ENCODE results near the gene POTEI.
"Not testable (repeated sequence)": the region's sequence is repeated elsewhere in the genome, so short reads cannot be mapped to it uniquely, and the experiment has no call there.

POTEI gene

DNA sequence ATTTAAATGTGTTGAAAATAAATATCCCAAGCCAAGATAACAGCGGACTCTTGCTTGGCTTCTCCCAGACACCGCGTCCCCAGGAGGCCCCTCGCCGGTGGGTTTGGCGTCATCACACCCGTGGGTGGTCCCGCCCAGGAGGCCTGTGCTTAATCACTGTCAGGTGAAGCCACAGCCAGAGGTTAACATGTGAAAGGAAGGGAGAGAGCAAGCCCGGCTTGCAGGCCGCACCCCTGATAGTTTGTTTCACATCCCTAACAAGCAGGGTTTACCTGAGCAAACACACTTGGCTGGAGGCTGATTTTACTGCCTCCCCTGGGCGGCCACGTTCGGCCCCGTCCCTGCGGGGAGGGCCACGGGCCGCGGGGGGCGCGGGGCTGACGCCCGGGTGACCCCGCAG is 13.3 kb upstream of the POTEI start:
- not testable (repeated sequence) for H3K36me3 Mint-ChIP-seq; H3K4me3 Mint-ChIP-seq; H3K27ac Mint-ChIP-seq; ATAC-seq (ENCODE audit: low read depth); H3K27me3 Mint-ChIP-seq; H3K9me3 Mint-ChIP-seq; DNase-seq (ENCODE audit: low spot score in 2 of 2); H3K4me1 Mint-ChIP-seq

DNA sequence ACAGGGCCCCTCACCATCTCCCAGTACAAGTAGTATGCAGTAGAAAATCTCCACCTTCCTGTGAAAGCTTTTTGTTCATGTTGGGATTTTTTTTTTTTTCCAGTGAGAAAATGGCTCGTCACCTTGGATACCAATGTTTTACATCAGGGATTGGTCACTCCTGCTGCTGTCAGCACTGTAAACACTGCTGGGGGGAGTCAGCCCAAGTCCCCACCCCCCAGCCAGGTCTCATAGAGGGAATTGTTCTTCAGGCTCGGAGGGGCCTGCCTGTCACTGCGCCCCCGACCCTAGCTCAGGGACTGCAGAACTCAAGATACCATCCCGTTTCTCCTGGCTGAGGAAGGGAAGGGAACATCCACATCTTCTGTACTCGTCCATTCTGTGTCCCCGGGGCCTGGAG is 11.9 kb upstream of the POTEI start, which contains the start of gene CFC1B:
Gene CFC1B, plus strand, starts transcription at position 231 of the 400 bp plus-strand sequence. CDS start 263 bp downstream, outside the sequence.
- not testable (repeated sequence) for H3K27me3 Mint-ChIP-seq; H3K36me3 Mint-ChIP-seq; H3K27ac Mint-ChIP-seq; H3K4me3 Mint-ChIP-seq; ATAC-seq (ENCODE audit: low read depth); DNase-seq (ENCODE audit: low spot score in 2 of 2); H3K9me3 Mint-ChIP-seq; H3K4me1 Mint-ChIP-seq

DNA sequence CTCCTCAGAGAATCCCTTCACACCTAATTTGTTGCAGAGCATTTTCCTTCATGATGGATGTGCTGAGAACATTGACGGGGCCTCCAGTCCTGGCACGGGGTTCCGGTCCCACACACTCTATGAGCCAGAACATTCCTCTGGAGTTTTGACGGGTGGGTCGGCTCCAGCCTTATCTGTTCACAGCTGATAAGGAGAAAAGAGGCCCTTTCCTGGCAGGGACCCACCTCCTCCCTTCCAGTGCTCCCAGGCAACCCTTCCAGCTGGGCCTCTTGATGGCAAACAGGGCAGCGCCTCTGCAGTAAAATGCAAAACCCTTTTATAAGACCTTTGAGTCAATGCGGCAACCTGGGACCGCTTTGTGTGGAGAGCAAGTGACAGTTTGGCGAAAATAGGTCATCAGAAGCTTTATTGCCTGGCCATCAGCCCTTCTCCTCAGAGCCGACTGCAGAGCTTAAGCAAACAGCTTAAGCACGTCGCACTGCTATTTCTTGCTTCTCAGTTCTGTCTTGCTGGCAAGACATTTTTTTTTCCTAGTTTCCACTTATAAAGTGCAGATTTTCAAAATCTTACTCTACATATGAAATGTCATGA is 9.5 kb upstream of the POTEI start:
- H3K27ac Mint-ChIP-seq; H3K4me1 Mint-ChIP-seq; H3K9me3 Mint-ChIP-seq; DNase-seq (ENCODE audit: low spot score in 2 of 2); H3K36me3 Mint-ChIP-seq; H3K27me3 Mint-ChIP-seq; H3K4me3 Mint-ChIP-seq; ATAC-seq (ENCODE audit: low read depth): not testable (repeated sequence)

GRCh38 chr2:130511747-130512451 is 2.8 kb upstream of the POTEI start:
- not testable (repeated sequence) for H3K27ac Mint-ChIP-seq; H3K9me3 Mint-ChIP-seq; DNase-seq (ENCODE audit: low spot score in 2 of 2); H3K4me1 Mint-ChIP-seq; H3K36me3 Mint-ChIP-seq; H3K4me3 Mint-ChIP-seq; ATAC-seq (ENCODE audit: low read depth); H3K27me3 Mint-ChIP-seq

DNA sequence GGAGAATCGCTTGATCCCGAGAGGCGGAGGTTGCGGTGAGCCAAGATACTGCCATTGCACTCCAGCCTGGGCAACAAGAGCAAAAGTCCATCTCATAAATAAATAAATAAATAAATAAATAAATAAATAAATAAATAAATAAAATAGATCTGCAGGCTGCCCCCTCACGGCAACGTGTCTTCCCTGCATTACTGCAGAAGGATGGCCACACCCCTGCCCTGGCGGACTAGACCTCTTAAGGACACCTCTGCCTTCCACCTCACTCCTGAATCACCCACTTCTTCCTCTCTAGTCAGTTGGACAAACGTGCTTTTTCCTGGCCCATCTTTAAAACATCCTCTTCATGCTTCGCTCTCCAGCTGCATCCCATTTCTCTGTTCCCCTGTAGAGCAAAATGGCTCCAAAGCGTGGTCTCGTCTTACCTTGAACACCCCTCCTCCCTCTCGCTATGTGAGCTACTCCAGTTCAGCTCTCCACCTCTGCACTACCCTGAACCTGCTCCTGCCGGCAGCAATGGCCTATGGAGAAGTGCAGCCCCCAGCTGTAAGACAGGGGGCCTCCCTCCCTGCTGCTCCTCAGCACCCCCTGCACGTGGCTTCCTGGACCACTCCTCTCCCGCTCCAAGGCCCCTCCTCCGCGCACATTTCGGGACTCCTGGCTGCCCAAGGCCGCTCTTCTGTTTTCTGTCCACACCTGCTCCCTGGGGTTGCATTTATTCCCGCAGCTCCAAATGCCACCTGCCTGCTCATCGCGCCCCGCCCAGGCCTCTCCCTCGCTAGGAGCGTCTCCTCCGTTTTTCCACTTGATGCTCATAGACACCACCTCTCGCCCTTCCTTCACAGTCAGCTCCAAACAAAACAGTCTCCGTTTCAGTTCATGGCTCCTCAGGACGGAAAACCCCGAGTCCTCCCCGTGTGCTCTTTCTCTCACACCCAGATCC is 1.9 kb upstream of the POTEI start:
- H3K27ac Mint-ChIP-seq; H3K36me3 Mint-ChIP-seq; DNase-seq (ENCODE audit: low spot score in 2 of 2); H3K4me1 Mint-ChIP-seq; H3K27me3 Mint-ChIP-seq; ATAC-seq (ENCODE audit: low read depth); H3K4me3 Mint-ChIP-seq; H3K9me3 Mint-ChIP-seq: not testable (repeated sequence)

DNA sequence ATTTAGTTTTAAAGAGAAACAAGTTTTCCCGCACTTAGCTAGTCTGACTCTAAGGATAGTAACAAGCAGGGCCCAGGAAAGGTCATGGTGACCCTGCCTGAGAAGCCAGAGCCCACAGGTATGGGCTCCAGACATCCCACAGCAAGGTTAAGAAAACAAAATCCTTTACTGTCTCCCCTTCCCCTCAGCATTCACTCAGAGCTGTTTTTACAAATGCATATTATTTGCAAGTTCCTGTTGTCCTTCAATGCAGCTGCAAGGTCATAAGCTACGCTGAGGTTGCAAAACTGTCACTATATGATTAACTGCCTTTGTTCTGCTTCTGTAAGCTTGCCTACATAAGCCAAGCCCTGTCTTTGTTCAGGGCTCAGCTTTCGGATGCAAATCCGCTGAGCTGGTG is 18.1 kb downstream of the POTEI start:
- H3K9me3 Mint-ChIP-seq; H3K36me3 Mint-ChIP-seq; DNase-seq (ENCODE audit: low spot score in 2 of 2); H3K4me1 Mint-ChIP-seq; H3K27me3 Mint-ChIP-seq; ATAC-seq (ENCODE audit: low read depth); H3K4me3 Mint-ChIP-seq; H3K27ac Mint-ChIP-seq: not testable (repeated sequence)

GRCh38 chr2:130455413-130455812 is 53.7 kb downstream of the POTEI start:
- H3K36me3 Mint-ChIP-seq; H3K9me3 Mint-ChIP-seq; H3K4me3 Mint-ChIP-seq; H3K4me1 Mint-ChIP-seq; ATAC-seq (ENCODE audit: low read depth); H3K27ac Mint-ChIP-seq; H3K27me3 Mint-ChIP-seq; DNase-seq (ENCODE audit: low spot score in 2 of 2): not testable (repeated sequence)

DNA sequence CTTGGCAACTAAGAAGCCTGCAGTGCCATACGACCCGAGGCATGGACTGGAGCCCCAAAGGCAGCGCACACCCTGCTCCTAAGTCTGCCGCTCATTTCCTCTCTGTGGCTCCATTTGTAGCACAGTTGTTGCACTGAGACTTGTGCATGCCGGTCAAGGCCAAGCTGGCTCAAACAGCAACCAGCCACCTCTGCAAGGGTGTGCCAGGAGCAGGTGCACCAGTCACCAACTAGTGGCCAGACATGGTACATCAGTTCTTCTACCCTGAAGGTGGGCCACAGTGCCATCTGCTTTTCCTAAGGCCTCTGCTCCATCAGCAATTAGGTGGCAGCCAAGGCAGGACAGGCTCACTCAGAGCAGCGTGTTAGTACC is 54.4 kb downstream of the POTEI start:
- H3K9me3 Mint-ChIP-seq; H3K4me3 Mint-ChIP-seq; DNase-seq (ENCODE audit: low spot score in 2 of 2); H3K4me1 Mint-ChIP-seq; H3K36me3 Mint-ChIP-seq; ATAC-seq (ENCODE audit: low read depth); H3K27ac Mint-ChIP-seq; H3K27me3 Mint-ChIP-seq: not testable (repeated sequence)

- H3K4me3 Mint-ChIP-seq; ATAC-seq (ENCODE audit: low read depth); H3K27me3 Mint-ChIP-seq; H3K4me1 Mint-ChIP-seq; H3K36me3 Mint-ChIP-seq; H3K9me3 Mint-ChIP-seq; DNase-seq (ENCODE audit: low spot score in 2 of 2); H3K27ac Mint-ChIP-seq: not testable (repeated sequence)
Observed at GRCh38 chr2:130453955-130454711, 55.0 kb downstream of the POTEI start.

- H3K4me1 Mint-ChIP-seq; H3K4me3 Mint-ChIP-seq; DNase-seq (ENCODE audit: low spot score in 2 of 2); H3K9me3 Mint-ChIP-seq; H3K27me3 Mint-ChIP-seq; H3K27ac Mint-ChIP-seq; ATAC-seq (ENCODE audit: low read depth); H3K36me3 Mint-ChIP-seq: not testable (repeated sequence)
Observed at GRCh38 chr2:130452897-130453296, 56.2 kb downstream of the POTEI start.

- H3K4me1 Mint-ChIP-seq; ATAC-seq (ENCODE audit: low read depth); H3K4me3 Mint-ChIP-seq; H3K27ac Mint-ChIP-seq; H3K27me3 Mint-ChIP-seq; DNase-seq (ENCODE audit: low spot score in 2 of 2); H3K36me3 Mint-ChIP-seq; H3K9me3 Mint-ChIP-seq: not testable (repeated sequence)
Observed at GRCh38 chr2:130451823-130452222, 57.3 kb downstream of the POTEI start.

- not testable (repeated sequence) for H3K27me3 Mint-ChIP-seq; H3K4me1 Mint-ChIP-seq; ATAC-seq (ENCODE audit: low read depth); H3K36me3 Mint-ChIP-seq; H3K9me3 Mint-ChIP-seq; H3K4me3 Mint-ChIP-seq; H3K27ac Mint-ChIP-seq; DNase-seq (ENCODE audit: low spot score in 2 of 2)
Observed at GRCh38 chr2:130451278-130451677, 57.9 kb downstream of the POTEI start.

- not testable (repeated sequence) for DNase-seq (ENCODE audit: low spot score in 2 of 2); H3K36me3 Mint-ChIP-seq; H3K9me3 Mint-ChIP-seq; ATAC-seq (ENCODE audit: low read depth); H3K27ac Mint-ChIP-seq; H3K27me3 Mint-ChIP-seq; H3K4me1 Mint-ChIP-seq; H3K4me3 Mint-ChIP-seq
Observed at GRCh38 chr2:130450366-130450765, 58.8 kb downstream of the POTEI start.

- H3K27me3 Mint-ChIP-seq; H3K4me1 Mint-ChIP-seq; H3K36me3 Mint-ChIP-seq; H3K27ac Mint-ChIP-seq; H3K9me3 Mint-ChIP-seq; DNase-seq (ENCODE audit: low spot score in 2 of 2): not testable (repeated sequence)
- peak; percentile 67 for ATAC-seq (ENCODE audit: low read depth)
- peak overlapping the region; percentile 78 for H3K4me3 Mint-ChIP-seq
Observed at GRCh38 chr2:130427631-130428030, 81.5 kb downstream of the POTEI start.
